Stimulated activated CD4-positive, alpha-beta T cell treated with anti-CD3 and anti-CD28 coated beads, TNF-alpha, amount 100 ng/mL, for 24 hours (primary cell): ENCODE data around the gene PSMD10.

Source experiments
- DNase-seq, 3 experiments: peaks; one replicate each; pipeline ENCODE4 v3.0.0-alpha.2; 2020; ENCODE audit warnings: low read depth in 3 of 3

PSMD10 gene

DNA sequence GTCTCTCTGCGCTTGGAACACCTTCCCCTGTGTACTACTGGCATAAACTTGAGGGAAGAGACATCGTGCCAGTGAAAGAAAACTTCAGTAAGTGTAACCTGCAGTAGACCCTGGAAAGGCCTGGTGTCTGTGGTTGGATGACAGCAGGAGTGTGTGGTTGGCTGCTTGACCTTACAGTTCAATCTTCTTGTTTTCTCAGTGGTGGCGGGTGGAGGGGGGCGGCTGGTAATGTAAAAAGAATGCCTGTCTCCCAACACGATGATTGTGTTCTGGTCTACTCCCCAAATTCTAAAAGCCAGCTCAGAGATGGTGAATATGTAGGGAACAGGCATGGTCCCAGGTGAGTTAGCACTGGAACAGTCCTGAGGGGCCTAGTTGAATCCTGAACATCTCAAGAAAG, 18.6 kb downstream of the PSMD10 start:
- no peak for DNase-seq

DNA sequence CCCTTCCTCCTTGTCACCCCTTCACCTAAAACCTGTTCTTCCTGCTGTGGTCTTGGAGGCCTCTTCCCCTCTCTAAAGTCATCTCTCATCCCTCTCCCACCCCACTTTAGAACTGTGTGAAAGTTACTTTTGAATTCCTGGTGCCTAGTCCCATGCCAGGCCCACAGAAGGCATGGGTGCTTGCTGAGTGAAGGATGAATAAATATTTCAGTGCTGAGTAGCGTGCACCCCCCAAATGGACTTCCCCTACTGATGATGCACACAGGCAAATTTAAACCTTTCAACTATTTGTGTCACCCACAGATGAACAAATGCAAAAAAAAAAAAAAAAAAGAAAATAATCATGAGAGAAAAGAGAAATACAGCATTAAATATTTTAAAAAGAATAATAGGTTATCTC, 19.8 kb downstream of the PSMD10 start:
- DNase-seq, result no peak

- no peak for DNase-seq
Observed at GRCh38 chrX:108070891-108071290, 20.5 kb downstream of the PSMD10 start.

- no peak for DNase-seq
Observed at GRCh38 chrX:108068121-108068520, 23.2 kb downstream of the PSMD10 start.

DNA sequence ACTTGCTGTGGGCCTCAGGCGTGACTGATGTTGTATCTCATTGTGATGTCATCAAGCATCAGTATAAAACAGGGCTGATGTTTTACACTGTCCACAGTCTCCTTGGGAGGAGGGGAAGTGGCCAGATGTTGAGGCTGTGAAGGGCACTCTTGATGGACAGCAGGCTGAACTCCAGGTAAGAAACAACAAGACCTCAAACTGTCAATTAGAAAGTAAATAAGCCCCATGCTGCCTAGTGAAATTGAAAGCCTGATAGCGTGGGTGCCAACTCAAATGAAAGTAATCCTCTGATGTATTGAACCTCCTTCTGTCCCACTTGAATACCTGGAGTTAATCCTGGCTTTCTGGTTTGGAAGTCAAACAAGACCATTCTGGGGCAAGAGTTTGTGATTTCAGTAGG, 26.7 kb downstream of the PSMD10 start:
- no peak for DNase-seq

- no peak for DNase-seq
Observed at GRCh38 chrX:108064001-108064400, 27.3 kb downstream of the PSMD10 start.

GRCh38 chrX:108059801-108060200, 31.5 kb downstream of the PSMD10 start:
- DNase-seq, result no peak

GRCh38 chrX:108055546-108055945, 35.8 kb downstream of the PSMD10 start:
- no peak for DNase-seq

DNA sequence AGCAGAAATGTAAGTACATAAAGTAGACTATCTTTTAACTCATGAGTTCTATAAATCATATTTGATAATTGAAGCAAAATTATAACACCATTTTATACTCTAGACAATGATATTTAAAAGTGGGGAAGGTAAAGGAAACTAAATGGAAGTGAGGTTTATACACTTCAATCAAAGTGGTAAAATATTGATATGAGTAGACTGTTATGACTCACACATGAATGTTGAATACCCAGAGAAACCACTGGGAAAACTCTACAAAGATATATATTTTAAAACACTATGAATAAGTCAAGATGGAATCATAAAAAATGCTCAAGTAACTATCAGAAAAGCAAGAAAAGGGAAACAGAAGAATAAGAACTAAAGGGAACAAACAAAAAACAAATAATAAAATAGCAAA, 38.1 kb downstream of the PSMD10 start:
- DNase-seq, result no peak

DNA sequence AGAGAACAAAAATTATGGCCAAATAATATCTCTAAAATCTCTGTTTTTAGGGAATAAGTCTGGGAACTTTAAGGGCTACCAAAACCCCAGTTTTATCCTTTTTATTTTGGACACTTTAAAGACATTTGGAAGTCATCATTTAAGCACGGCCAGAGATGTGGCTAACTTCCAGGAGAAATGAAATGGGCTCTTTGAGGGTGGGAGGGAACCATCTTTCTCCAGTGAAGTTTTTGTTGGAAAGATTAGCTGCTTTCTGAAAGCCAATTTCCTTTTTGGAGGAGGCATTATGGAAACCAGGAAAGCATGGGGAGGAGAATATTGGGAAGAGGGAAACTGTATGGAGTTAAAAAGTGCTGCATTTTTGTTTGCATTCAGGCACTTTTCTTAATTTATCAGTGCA, 41.7 kb downstream of the PSMD10 start:
- DNase-seq, result no peak

- DNase-seq, result no peak
Observed at GRCh38 chrX:108044554-108045256, 46.6 kb downstream of the PSMD10 start, which contains the start of gene VSIG1. Gene VSIG1 (plus strand): TSS chrX:108045065. CDS start chrX:108045131, 66 bp downstream.

DNA sequence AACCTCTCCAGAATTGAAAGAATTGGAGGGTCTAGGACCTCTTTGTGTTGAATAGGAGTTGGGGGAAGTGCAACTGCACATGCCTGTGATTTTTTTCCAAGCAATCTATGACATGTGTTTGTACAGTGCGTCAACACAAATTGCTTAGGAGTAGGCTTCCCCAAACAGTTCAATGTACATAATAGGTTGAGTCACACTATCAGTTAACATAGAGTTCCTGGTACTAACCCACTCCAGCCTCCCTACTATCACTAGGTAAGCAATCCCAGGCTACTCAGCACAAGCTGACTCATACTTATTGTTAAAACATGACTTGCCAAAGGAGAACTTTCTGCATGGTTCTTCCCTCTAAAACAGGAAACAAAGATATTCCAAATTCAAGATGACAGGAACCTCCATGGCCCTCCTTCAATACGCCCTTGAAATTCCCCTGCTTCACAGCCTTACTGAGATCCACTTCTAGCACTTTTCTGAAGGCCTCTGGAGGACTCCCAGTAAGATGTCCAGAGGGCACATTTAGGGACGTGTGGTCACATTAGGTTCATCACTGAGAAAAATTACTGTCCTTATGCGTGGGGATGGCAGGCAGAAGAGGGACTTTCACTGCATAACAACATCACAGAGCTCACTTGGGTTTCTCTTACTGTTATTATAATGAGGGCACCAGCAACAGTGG, 54.9 kb downstream of the PSMD10 start:
- no peak for DNase-seq

DNA sequence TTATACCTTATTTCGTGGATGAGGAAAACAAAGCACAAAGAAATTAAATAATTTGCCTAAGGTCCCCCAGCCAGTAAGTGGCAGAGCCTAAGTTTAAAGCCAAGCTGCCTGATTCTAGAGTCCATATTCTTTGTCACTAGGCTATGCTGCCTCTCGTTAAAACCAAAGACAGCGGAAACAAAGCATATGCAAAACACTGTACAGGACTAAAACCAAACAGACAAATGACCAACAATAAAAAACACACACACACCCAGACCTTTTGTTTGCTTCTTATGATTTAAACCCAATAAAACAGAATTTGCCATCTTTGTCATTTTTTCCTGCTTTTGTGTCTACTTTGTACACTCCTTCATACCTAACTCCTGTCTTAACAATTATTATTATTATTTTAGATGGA, 56.6 kb downstream of the PSMD10 start:
- DNase-seq, result no peak
